ENCODE results near the gene ABCG1. TPM values are rescaled to one million over a fixed set of nuclear protein-coding genes. Genes with fewer than 3 reads are reported as not detected.

The ABCG1 gene
- total and polyA plus RNA-seq, 2 experiments from 2014 or later, result 8.4 to 10.7 TPM

- H3K9me2 ChIP-seq (replicated peaks; ENCODE audit: insufficient read depth), result no peaks in the 10 kb centered on the region
- H3K27ac ChIP-seq, result peak overlapping the region; percentile 88
- TF ChIP-seq, protein P1, sequence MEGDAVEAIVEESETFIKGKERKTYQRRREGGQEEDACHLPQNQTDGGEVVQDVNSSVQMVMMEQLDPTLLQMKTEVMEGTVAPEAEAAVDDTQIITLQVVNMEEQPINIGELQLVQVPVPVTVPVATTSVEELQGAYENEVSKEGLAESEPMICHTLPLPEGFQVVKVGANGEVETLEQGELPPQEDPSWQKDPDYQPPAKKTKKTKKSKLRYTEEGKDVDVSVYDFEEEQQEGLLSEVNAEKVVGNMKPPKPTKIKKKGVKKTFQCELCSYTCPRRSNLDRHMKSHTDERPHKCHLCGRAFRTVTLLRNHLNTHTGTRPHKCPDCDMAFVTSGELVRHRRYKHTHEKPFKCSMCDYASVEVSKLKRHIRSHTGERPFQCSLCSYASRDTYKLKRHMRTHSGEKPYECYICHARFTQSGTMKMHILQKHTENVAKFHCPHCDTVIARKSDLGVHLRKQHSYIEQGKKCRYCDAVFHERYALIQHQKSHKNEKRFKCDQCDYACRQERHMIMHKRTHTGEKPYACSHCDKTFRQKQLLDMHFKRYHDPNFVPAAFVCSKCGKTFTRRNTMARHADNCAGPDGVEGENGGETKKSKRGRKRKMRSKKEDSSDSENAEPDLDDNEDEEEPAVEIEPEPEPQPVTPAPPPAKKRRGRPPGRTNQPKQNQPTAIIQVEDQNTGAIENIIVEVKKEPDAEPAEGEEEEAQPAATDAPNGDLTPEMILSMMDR (IDR thresholded peaks at IDR 0.05; ENCODE audit: poor library complexity), result peak; percentile 29
- no peak for TF ChIP-seq EZH2phosphoT487 (IDR thresholded peaks at IDR 0.05; ENCODE audit: low read depth, severe bottlenecking, unreplicated experiment)
- H2AFZ ChIP-seq, result no peak overlapping the region
- H3K4me2 ChIP-seq, result peak overlapping the region; percentile 95
- no peaks in the 10 kb centered on the region for H3K9me3 ChIP-seq (ENCODE audit: low read depth)
- H3K27me3 ChIP-seq, result no peaks in the 10 kb centered on the region
- 39% methylated on average over 14 of the region's 14 CpGs for WGBS (ENCODE audit: low lambda C conversion rate, missing lambda C conversion rate)
- no peaks in the 10 kb centered on the region for H4K20me1 ChIP-seq (ENCODE audit: insufficient read depth, poor library complexity, severe bottlenecking)
- peak; percentile 74 for DNase-seq (ENCODE audit: low spot score)
- H3K79me2 ChIP-seq, result no peaks in the 10 kb centered on the region
- peaks cover 45% of the 10 kb centered on the region for H3K4me1 ChIP-seq (ENCODE audit: insufficient read depth)
- no peak overlapping the region for H3K4me3 ChIP-seq
- no peaks in the 10 kb centered on the region for H3K36me3 ChIP-seq (replicated peaks; ENCODE audit: insufficient read depth, low read depth)
Measured at GRCh38 chr21:42233067-42233961, 14.4 kb downstream of the ABCG1 start.

GRCh38 chr21:42234041-42234440, 15.1 kb downstream of the ABCG1 start:
- Histone ChIP-seq H3K4me3 (no peak overlapping the region), H3K27ac (peak overlapping the region; percentile 88), H3K4me2 (peak overlapping the region; percentile 95), H3K9me2 (replicated peaks; ENCODE audit: insufficient read depth) (no peaks in the 10 kb centered on the region), H3K4me1 (ENCODE audit: insufficient read depth) (peaks cover 42% of the 10 kb centered on the region), H3K9me3 (ENCODE audit: low read depth) (no peaks in the 10 kb centered on the region), H3K36me3 (replicated peaks; ENCODE audit: insufficient read depth, low read depth) (no peaks in the 10 kb centered on the region), H2AFZ (no peak overlapping the region), H4K20me1 (ENCODE audit: insufficient read depth, poor library complexity, severe bottlenecking) (no peaks in the 10 kb centered on the region), H3K79me2 (no peaks in the 10 kb centered on the region), H3K27me3 (no peaks in the 10 kb centered on the region)
- TF ChIP-seq EZH2phosphoT487 (IDR thresholded peaks at IDR 0.05; ENCODE audit: low read depth, severe bottlenecking, unreplicated experiment) (no peak), EZH2 (IDR thresholded peaks at IDR 0.05; ENCODE audit: borderline replicate concordance) (no peak)
- TF ChIP-seq, protein P1 (IDR thresholded peaks at IDR 0.05; ENCODE audit: poor library complexity), result no peak
- 74% methylated on average over 8 of the region's 8 CpGs for WGBS (ENCODE audit: low lambda C conversion rate, missing lambda C conversion rate)
- DNase-seq (ENCODE audit: low spot score), result no peak

GRCh38 chr21:42234464-42235241, 15.7 kb downstream of the ABCG1 start:
- H3K4me1 ChIP-seq (ENCODE audit: insufficient read depth), result peaks cover 42% of the 10 kb centered on the region
- H2AFZ ChIP-seq, result peak overlapping the region; percentile 66
- H3K4me3 ChIP-seq, result peak overlapping the region; percentile 27
- TF ChIP-seq EZH2 (IDR thresholded peaks at IDR 0.05; ENCODE audit: borderline replicate concordance) (no peak), EZH2phosphoT487 (IDR thresholded peaks at IDR 0.05; ENCODE audit: low read depth, severe bottlenecking, unreplicated experiment) (no peak)
- TF ChIP-seq, protein P1 (IDR thresholded peaks at IDR 0.05; ENCODE audit: poor library complexity), result no peak
- H3K36me3 ChIP-seq (replicated peaks; ENCODE audit: insufficient read depth, low read depth), result no peaks in the 10 kb centered on the region
- 3% methylated on average over 64 of the region's 73 CpGs for WGBS (ENCODE audit: low lambda C conversion rate, missing lambda C conversion rate)
- peak; percentile 93 for DNase-seq (ENCODE audit: low spot score)
- H3K4me2 ChIP-seq, result peak overlapping the region; percentile 95
- H4K20me1 ChIP-seq (ENCODE audit: insufficient read depth, poor library complexity, severe bottlenecking), result no peaks in the 10 kb centered on the region
- H3K27ac ChIP-seq, result peak overlapping the region; percentile 88
- no peaks in the 10 kb centered on the region for H3K27me3 ChIP-seq
- H3K79me2 ChIP-seq, result no peaks in the 10 kb centered on the region
- H3K9me2 ChIP-seq (replicated peaks; ENCODE audit: insufficient read depth), result no peaks in the 10 kb centered on the region
- no peaks in the 10 kb centered on the region for H3K9me3 ChIP-seq (ENCODE audit: low read depth)
